K562 (cell line): Measurements from ENCODE around the gene PCNX2. TPM values are rescaled to one million over a fixed set of nuclear protein-coding genes. Genes with fewer than 3 reads are reported as not detected.

Source experiments
- ATAC-seq: fragments of 200-7000 bp; cut with Tn5 transposase; 3 replicates; pipeline ENCODE4 v1.9.1; 2020; ENCODE audit warnings: moderate library complexity
- BruUV-seq: library from RNA; stranded (reverse); fragments of 400-500 nt; replicated peaks from 2 replicates; lab custom pipeline; 2021; lab: Mats Ljungman, UMichigan
- CTCF ChIA-PET: fragments of 300-600 bp; formaldehyde crosslinking; extraction: SDS; loops from one replicate; lab custom pipeline; 2021; ENCODE audit warnings: low intra/inter-chr PET ratio; lab: Yijun Ruan, JAX
- POLR2A ChIA-PET: fragments of 300-600, 350-650 bp; sonication (Branson Sonifier 250); formaldehyde crosslinking; extraction: SDS; loops from one replicate; lab custom pipeline; 2021; ENCODE audit warnings: antibody characterized with exemption, inconsistent platforms; lab: Yijun Ruan, JAX
- DNase-seq, 4 experiments: peaks; one replicate each; pipeline versions ENCODE4 v3.0.0 to v3.0.0-alpha.2; 2011 to 2018; ENCODE audit warnings: low spot score in 3 of 4, mixed read lengths in 3 of 4; ENCODE audit errors: extremely low read depth in 1 of 4
- FAIRE-seq: peaks from 2 replicates; lab custom pipeline; 2011; peaks lifted over from hg19 to GRCh38; lab: Jason Lieb, UNC
- H2AFZ ChIP-seq: 2 replicates; pipeline ENCODE4 v1.6.0; 2011; ENCODE audit warnings: low read depth, low read length, control low read depth, inconsistent platforms
- H3K27ac ChIP-seq: fragments of 200-600 bp; 3 replicates; pipeline ENCODE4 v1.8.0; 2011; ENCODE audit warnings: low read depth, mild to moderate bottlenecking, control low read depth, inconsistent platforms, low read length, moderate library complexity, mixed read lengths; ENCODE audit errors: extremely low read depth
- H3K27me3 ChIP-seq, 2 experiments: fragments of 300-600 bp in 1 of 2; 2 replicates in 1 of 2; 3 replicates in 1 of 2; pipeline versions ENCODE4 v1.6.0 to v1.8.0; 2011; ENCODE audit warnings: inconsistent platforms in 2 of 2, low read length in 2 of 2, mild to moderate bottlenecking in 1 of 2, mixed read lengths in 1 of 2, moderate library complexity in 1 of 2; ENCODE audit not compliant: control insufficient read depth in 2 of 2, insufficient read depth in 2 of 2
- H3K36me3 ChIP-seq: fragments of 300-600 bp; 3 replicates; pipeline ENCODE4 v1.8.0; 2011; ENCODE audit warnings: mild to moderate bottlenecking, low read length, inconsistent platforms; ENCODE audit not compliant: control insufficient read depth, insufficient read depth
- H3K4me1 ChIP-seq, 2 experiments: fragments of 200-600 bp in 1 of 2; replicated peaks in 1 of 2; 2 replicates in 1 of 2; 3 replicates in 1 of 2; pipeline versions ENCODE4 v1.5.1 to v1.8.0; 2011; ENCODE audit warnings: inconsistent platforms in 2 of 2, low read length in 2 of 2, mild to moderate bottlenecking in 1 of 2, mixed read lengths in 1 of 2, moderate library complexity in 1 of 2; ENCODE audit not compliant: control insufficient read depth in 2 of 2, insufficient read depth in 2 of 2
- H3K4me2 ChIP-seq: 2 replicates; pipeline ENCODE4 v1.6.1; 2011; ENCODE audit warnings: low read length, control low read depth, inconsistent platforms, mixed read lengths; ENCODE audit not compliant: insufficient read depth
- H3K4me3 ChIP-seq: fragments of 200-600 bp; sonication (generic), shearing (Covaris generic); 2 replicates; pipeline ENCODE4 v1.5.1; 2016; ENCODE audit warnings: control low read depth, inconsistent platforms
- H3K79me2 ChIP-seq: fragments of 200-600 bp; 3 replicates; pipeline ENCODE4 v1.8.0; 2011; ENCODE audit warnings: low read length, inconsistent platforms; ENCODE audit not compliant: control insufficient read depth, insufficient read depth
- H3K9ac ChIP-seq, 2 experiments: 2 replicates each; pipeline versions ENCODE4 v1.6.0 to v1.6.1; 2011; ENCODE audit warnings: low read depth in 2 of 2, low read length in 2 of 2, control low read depth in 1 of 2, inconsistent platforms in 1 of 2, mild to moderate bottlenecking in 1 of 2, mixed read lengths in 1 of 2; ENCODE audit not compliant: insufficient read depth in 1 of 2
- H3K9me1 ChIP-seq: one replicate; pipeline ENCODE4 v1.6.0; 2011; ENCODE audit warnings: inconsistent platforms, mild to moderate bottlenecking, low read length, moderate library complexity; ENCODE audit not compliant: control insufficient read depth, insufficient read depth
- H3K9me3 ChIP-seq: replicated peaks from 2 replicates; pipeline ENCODE4 v1.5.1; 2011; ENCODE audit warnings: low read depth, low read length, inconsistent platforms; ENCODE audit not compliant: control insufficient read depth, insufficient read depth
- H4K20me1 ChIP-seq: replicated peaks from 2 replicates; pipeline ENCODE4 v1.6.1; 2011; ENCODE audit warnings: low read length, inconsistent platforms, mixed read lengths; ENCODE audit not compliant: control insufficient read depth, insufficient read depth
- CC2D1A ChIP-seq: fragments of 450-650 bp; IDR thresholded peaks from 2 replicates; pipeline ENCODE4 v1.6.1; 2017; ENCODE audit warnings: mild to moderate bottlenecking
- EGR1 ChIP-seq: fragments of 450-650 bp; conservative IDR thresholded peaks from 2 replicates; pipeline ENCODE4 v1.6.1; 2017; ENCODE audit warnings: mild to moderate bottlenecking
- MEIS2 ChIP-seq: fragments of 450-650 bp; IDR thresholded peaks from 2 replicates; pipeline ENCODE4 v1.6.1; 2014; ENCODE audit warnings: mild to moderate bottlenecking; ENCODE audit not compliant: partially characterized antibody
- MTF1 ChIP-seq: fragments of 250-450 bp; sonication (Bioruptor Pico); IDR thresholded peaks from 2 replicates; pipeline ENCODE4 v1.9.0; 2021; ENCODE audit warnings: moderate library complexity, mild to moderate bottlenecking, inconsistent platforms, borderline replicate concordance
- ZBTB7A ChIP-seq: IDR thresholded peaks from 2 replicates; pipeline ENCODE4 v1.6.1; 2011; ENCODE audit warnings: low read depth, mild to moderate bottlenecking, low read length, moderate library complexity, borderline replicate concordance; ENCODE audit not compliant: control insufficient read depth
- ZKSCAN3 ChIP-seq: fragments of 250-450 bp; sonication (Bioruptor Pico); IDR thresholded peaks from 2 replicates; pipeline ENCODE4 v1.4.0; 2020
- WGBS: fragments of 100-300 bp; shearing (Covaris generic); methylation state at CpG from one replicate; pipeline ENCODE4 v1.1.6; 2016; ENCODE audit warnings: low coverage, mixed read lengths; ENCODE audit not compliant: insufficient coverage; ENCODE audit errors: missing lambda C conversion rate; 5-methylcytosine and 5-hydroxymethylcytosine counted together
- in situ Hi-C: fragments of 300-500 bp; cut with MboI; formaldehyde crosslinking; loops from 4 replicates; pipeline ENCODE4 v1.15.0; 2018; ENCODE audit warnings: inconsistent platforms, mixed read lengths
- intact Hi-C: fragments of 100-400 bp; cut with micrococcal nuclease; formaldehyde crosslinking; loops from 2 replicates; pipeline ENCODE4 v1.14.2; 2022
- polyA plus RNA-seq, 8 experiments: library from polyadenylated mRNA; depleted of rRNA in 4 of 8; stranded (reverse) in 5 of 8; unstranded in 3 of 8; fragments of >200 nt; fragmentation: Nextera tagmentation in 2 of 8; fragmentation: Illumina TruSeq in 1 of 8; extraction: Ambion mirVana in 2 of 8; extraction: Trizol in 1 of 8; gene quantifications; 2 replicates each; pipeline versions ENCODE4 v1.2.1 to v1.2.3, GENCODE V29; 2011 to 2014; ENCODE audit warnings: inconsistent platforms in 1 of 8, missing spikeins in 1 of 8
- total RNA-seq, 7 experiments: library from RNA; depleted of rRNA in 6 of 7; stranded (reverse); fragments of >200 nt in 6 of 7; fragmentation: Illumina TruSeq in 2 of 7; extraction: Trizol in 2 of 7; gene quantifications; 2 replicates each; pipeline versions ENCODE4 v1.2.1 to v1.2.3, GENCODE V29; 2011 to 2021; ENCODE audit warnings: low replicate concordance in 1 of 7
- TF ChIP-seq, protein P1 (sequence below): sonication (generic); formaldehyde crosslinking; IDR thresholded peaks from 2 replicates; pipeline ENCODE4 v1.8.0; 2022; ENCODE audit warnings: missing genetic modification reagents, mild to moderate bottlenecking, moderate library complexity, borderline replicate concordance
- TF ChIP-seq, protein P2 (sequence below): fragments of 450-650 bp; formaldehyde crosslinking; IDR thresholded peaks from 2 replicates; pipeline ENCODE4 v1.4.0; 2022; ENCODE audit warnings: missing genetic modification characterization
- TF ChIP-seq, protein P3 (sequence below), 2 experiments: IDR thresholded peaks; 2 replicates each; pipeline ENCODE4 v1.6.1; 2011; ENCODE audit warnings: borderline replicate concordance in 1 of 2, control low read depth in 1 of 2, low read depth in 1 of 2, low read length in 1 of 2, mild to moderate bottlenecking in 1 of 2, mixed read lengths in 1 of 2, moderate library complexity in 1 of 2; ENCODE audit not compliant: insufficient read depth in 1 of 2, insufficient read length in 1 of 2, poor library complexity in 1 of 2, severe bottlenecking in 1 of 2; ENCODE audit errors: extremely low read depth in 1 of 2
- TF ChIP-seq, protein P4 (sequence below): fragments of 200-800 bp; sonication (Bioruptor generic); IDR thresholded peaks from 2 replicates; pipeline ENCODE4 v1.6.1; 2017; ENCODE audit warnings: missing genetic modification characterization, missing compliant biosample characterization
- TF ChIP-seq, protein P5 (sequence below): fragments of 450-650 bp; IDR thresholded peaks from 2 replicates; pipeline ENCODE4 v1.6.1; 2016

The PCNX2 gene
- total and polyA plus RNA-seq, 9 of the 15 experiments (the other 6 are each of a cell fraction or from before 2014, with no cell fraction given): 0.07 to 0.33 TPM; not detected in 7

DNA sequence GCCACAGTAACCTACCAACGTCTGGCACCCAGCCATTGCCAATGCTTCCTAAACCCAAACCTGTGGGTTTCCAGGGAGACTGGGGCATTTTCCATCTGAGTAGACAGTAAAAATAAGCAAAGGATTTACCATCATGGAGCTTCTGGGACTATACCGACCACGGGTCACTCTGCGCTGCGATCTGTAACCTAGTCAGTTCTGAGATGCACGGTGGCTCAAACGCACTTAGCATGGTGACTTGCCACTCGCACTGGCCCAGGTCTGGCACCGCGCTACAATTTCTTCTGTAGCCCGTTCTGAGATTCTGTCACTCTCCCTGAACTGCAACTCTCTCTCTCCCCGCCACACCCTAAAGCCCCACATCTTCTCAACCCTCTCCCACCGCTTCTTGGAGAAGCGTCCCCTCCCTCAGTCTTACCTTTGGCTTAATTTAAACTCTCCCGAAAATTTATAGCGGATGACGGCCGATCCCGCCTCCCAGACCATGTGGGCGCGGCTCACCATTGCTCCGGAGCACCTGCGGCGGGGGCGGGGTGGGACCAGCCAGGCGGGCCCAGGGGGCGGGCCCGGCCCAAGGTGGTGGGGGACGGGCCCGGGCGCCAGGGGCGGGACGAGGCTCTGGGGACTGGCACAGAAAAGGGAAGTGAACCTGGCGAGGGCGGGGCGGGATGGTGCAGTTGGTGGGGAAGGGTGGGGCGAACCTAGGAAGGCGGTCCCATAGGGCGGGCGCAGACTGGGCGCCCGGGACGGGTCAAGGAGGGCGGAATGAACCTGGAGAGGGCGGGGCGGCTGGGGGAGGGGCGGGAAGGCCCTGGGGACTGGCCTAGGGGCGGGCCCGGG lies 31.5 kb upstream of the PCNX2 start:
- CTCF ChIA-PET: no interaction called here
- WGBS: 7% methylated on average over 26 of the region's 49 CpGs
- Histone ChIP-seq H3K36me3 (no peaks in the 10 kb centered on the region), H3K4me2 (peak overlapping the region; percentile 39), H3K27ac (no peak overlapping the region), H3K9me3 (no peaks in the 10 kb centered on the region), H3K4me1 (peaks cover 0 to 18% of the 10 kb centered on the region in 2 experiments; a peak in 4 of 5 replicates), H3K79me2 (no peaks in the 10 kb centered on the region), H3K4me3 (peak overlapping the region; percentile 44), H3K9ac (no peak overlapping the region), H2AFZ (no peak overlapping the region), H3K9me1 (no peaks in the 10 kb centered on the region), H3K27me3 (peaks cover under 1 to 6% of the 10 kb centered on the region in 2 experiments; a peak in 3 of 5 replicates), H4K20me1 (peaks cover 1% of the 10 kb centered on the region; the same call in 1 of the 2 replicates)
- peak; percentile 46 for FAIRE-seq
- peak; percentile 96 for ATAC-seq
- DNase-seq: peak in 2 of 4 experiments; percentile 81 to 91
- in situ Hi-C loops: no loop called here
- intact Hi-C loops: no loop called here
- POLR2A ChIA-PET: interaction anchor here (0.6 kb wide), 2 partner anchors 10 to 20 kb away, joined by 3 read pairs; no protein-coding TSS in a partner anchor
- BruUV-seq: no TSS peak
- TF ChIP-seq ZBTB7A (peak; percentile 30; the same call in 1 of the 2 replicates), MTF1 (CRISPR knock-in tag) (no peak), MEIS2 (peak; percentile 35), EGR1 (peak; percentile 39), CC2D1A (no peak), ZKSCAN3 (CRISPR knock-in tag) (no peak)
- TF ChIP-seq, protein P1, sequence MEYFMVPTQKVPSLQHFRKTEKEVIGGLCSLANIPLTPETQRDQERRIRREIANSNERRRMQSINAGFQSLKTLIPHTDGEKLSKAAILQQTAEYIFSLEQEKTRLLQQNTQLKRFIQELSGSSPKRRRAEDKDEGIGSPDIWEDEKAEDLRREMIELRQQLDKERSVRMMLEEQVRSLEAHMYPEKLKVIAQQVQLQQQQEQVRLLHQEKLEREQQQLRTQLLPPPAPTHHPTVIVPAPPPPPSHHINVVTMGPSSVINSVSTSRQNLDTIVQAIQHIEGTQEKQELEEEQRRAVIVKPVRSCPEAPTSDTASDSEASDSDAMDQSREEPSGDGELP (CRISPR knock-in tag): 0 out of 2 replicates have a peak, but pooled peaks have one; percentile 20
- TF ChIP-seq, protein P2, sequence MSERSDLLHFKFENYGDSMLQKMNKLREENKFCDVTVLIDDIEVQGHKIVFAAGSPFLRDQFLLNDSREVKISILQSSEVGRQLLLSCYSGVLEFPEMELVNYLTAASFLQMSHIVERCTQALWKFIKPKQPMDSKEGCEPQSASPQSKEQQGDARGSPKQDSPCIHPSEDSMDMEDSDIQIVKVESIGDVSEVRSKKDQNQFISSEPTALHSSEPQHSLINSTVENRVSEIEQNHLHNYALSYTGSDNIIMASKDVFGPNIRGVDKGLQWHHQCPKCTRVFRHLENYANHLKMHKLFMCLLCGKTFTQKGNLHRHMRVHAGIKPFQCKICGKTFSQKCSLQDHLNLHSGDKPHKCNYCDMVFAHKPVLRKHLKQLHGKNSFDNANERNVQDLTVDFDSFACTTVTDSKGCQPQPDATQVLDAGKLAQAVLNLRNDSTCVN (CRISPR knock-in tag): 0 out of 2 replicates have a peak, but pooled peaks have one; percentile 26
- TF ChIP-seq, protein P3, sequence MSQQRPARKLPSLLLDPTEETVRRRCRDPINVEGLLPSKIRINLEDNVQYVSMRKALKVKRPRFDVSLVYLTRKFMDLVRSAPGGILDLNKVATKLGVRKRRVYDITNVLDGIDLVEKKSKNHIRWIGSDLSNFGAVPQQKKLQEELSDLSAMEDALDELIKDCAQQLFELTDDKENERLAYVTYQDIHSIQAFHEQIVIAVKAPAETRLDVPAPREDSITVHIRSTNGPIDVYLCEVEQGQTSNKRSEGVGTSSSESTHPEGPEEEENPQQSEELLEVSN (IDR thresholded peaks at IDR 0.05; ENCODE audit: borderline replicate concordance in 1 of 2, extremely low read depth in 1 of 2, insufficient read depth in 1 of 2, insufficient read length in 1 of 2, low read depth in 1 of 2, low read length in 1 of 2, poor library complexity in 1 of 2, severe bottlenecking in 1 of 2): peak in 1 of 2 experiments; percentile 22
- TF ChIP-seq, protein P4, sequence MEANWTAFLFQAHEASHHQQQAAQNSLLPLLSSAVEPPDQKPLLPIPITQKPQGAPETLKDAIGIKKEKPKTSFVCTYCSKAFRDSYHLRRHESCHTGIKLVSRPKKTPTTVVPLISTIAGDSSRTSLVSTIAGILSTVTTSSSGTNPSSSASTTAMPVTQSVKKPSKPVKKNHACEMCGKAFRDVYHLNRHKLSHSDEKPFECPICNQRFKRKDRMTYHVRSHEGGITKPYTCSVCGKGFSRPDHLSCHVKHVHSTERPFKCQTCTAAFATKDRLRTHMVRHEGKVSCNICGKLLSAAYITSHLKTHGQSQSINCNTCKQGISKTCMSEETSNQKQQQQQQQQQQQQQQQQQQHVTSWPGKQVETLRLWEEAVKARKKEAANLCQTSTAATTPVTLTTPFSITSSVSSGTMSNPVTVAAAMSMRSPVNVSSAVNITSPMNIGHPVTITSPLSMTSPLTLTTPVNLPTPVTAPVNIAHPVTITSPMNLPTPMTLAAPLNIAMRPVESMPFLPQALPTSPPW (CRISPR knock-in tag): peak; percentile 79; the same call in 1 of the 2 replicates
- TF ChIP-seq, protein P5, sequence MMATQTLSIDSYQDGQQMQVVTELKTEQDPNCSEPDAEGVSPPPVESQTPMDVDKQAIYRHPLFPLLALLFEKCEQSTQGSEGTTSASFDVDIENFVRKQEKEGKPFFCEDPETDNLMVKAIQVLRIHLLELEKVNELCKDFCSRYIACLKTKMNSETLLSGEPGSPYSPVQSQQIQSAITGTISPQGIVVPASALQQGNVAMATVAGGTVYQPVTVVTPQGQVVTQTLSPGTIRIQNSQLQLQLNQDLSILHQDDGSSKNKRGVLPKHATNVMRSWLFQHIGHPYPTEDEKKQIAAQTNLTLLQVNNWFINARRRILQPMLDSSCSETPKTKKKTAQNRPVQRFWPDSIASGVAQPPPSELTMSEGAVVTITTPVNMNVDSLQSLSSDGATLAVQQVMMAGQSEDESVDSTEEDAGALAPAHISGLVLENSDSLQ: peak; percentile 45; the same call in 1 of the 2 replicates
